ENCODE results near the gene SLC49A4.
"Not testable (repeated sequence)": the region's sequence is repeated elsewhere in the genome, so short reads cannot be mapped to it uniquely, and the experiment has no call there.

SLC49A4 gene

GRCh38 chr3:122794779-122795673 is at the start of gene SLC49A4:
SLC49A4 (plus strand) TSS chr3:122795069; CDS start chr3:122795193, 124 bp downstream.
- no peak for DNase-seq

- no peak for DNase-seq
These were observed 49.4 kb upstream of the SLC49A4 start for GRCh38 chr3:122745369-122746021.

GRCh38 chr3:122747295-122747694 is 47.6 kb upstream of the SLC49A4 start:
- not testable (repeated sequence) for DNase-seq

GRCh38 chr3:122748347-122748746 is 46.5 kb upstream of the SLC49A4 start:
- DNase-seq, result no peak

- no peak for DNase-seq
These were observed 39.9 kb upstream of the SLC49A4 start for GRCh38 chr3:122754929-122755328.

GRCh38 chr3:122755491-122755890 is 39.4 kb upstream of the SLC49A4 start:
- no peak for DNase-seq

- no peak for DNase-seq
These were observed 35.9 kb upstream of the SLC49A4 start for GRCh38 chr3:122758877-122759560.

GRCh38 chr3:122760453-122761271 is 34.2 kb upstream of the SLC49A4 start:
- DNase-seq, result no peak

GRCh38 chr3:122766430-122766829 is 28.4 kb upstream of the SLC49A4 start:
- no peak for DNase-seq

- no peak for DNase-seq
These were observed 27.1 kb upstream of the SLC49A4 start for GRCh38 chr3:122767540-122768372.

- DNase-seq, result no peak
These were observed 24.2 kb upstream of the SLC49A4 start for GRCh38 chr3:122770521-122771202.

GRCh38 chr3:122772827-122773226 is 22.0 kb upstream of the SLC49A4 start:
- DNase-seq, result no peak

GRCh38 chr3:122773944-122774509 is 20.8 kb upstream of the SLC49A4 start:
- no peak for DNase-seq

GRCh38 chr3:122774564-122774963 is 20.3 kb upstream of the SLC49A4 start:
- no peak for DNase-seq

GRCh38 chr3:122776675-122777468 is 18.0 kb upstream of the SLC49A4 start:
- DNase-seq, result no peak

GRCh38 chr3:122777563-122777962 is 17.3 kb upstream of the SLC49A4 start:
- no peak for DNase-seq

GRCh38 chr3:122782804-122783203 is 12.1 kb upstream of the SLC49A4 start:
- no peak for DNase-seq

GRCh38 chr3:122784436-122784835 is 10.4 kb upstream of the SLC49A4 start:
- DNase-seq, result no peak

- no peak for DNase-seq
These were observed 9.6 kb upstream of the SLC49A4 start for GRCh38 chr3:122785231-122785630.

GRCh38 chr3:122786066-122786465 is 8.8 kb upstream of the SLC49A4 start:
- no peak for DNase-seq

All from DMS79 treated with DMSO at 0.1 percent for 48 hours (cell line).